Measurements from ENCODE around the gene C5orf52. TPM values are rescaled to one million over a fixed set of nuclear protein-coding genes. Genes with fewer than 3 reads are reported as not detected.
"Not testable (repeated sequence)": the region's sequence is repeated elsewhere in the genome, so short reads cannot be mapped to it uniquely, and the experiment has no call there.

C5orf52 gene
- total RNA-seq, 1 experiment from 2014 or later = not detected

- ATAC-seq; H3K4me1 Mint-ChIP-seq; CTCF ChIA-PET; POLR2A ChIA-PET; H3K4me3 Mint-ChIP-seq; H3K27ac Mint-ChIP-seq; DNase-seq (ENCODE audit: low spot score); H3K27me3 Mint-ChIP-seq (ENCODE audit: low read depth): not testable (repeated sequence)
- peaks cover 56% of the 10 kb centered on the region for H3K9me3 Mint-ChIP-seq
- H3K36me3 Mint-ChIP-seq = peaks cover 36% of the 10 kb centered on the region
Observed at GRCh38 chr5:157698674-157699073, 27.3 kb downstream of the C5orf52 start.

GRCh38 chr5:157703736-157704135, 32.4 kb downstream of the C5orf52 start:
- H3K4me1 Mint-ChIP-seq = no peaks in the 10 kb centered on the region
- peaks cover 30% of the 10 kb centered on the region for H3K9me3 Mint-ChIP-seq
- ChIA-PET POLR2A (no interaction called here), CTCF (no interaction called here)
- ATAC-seq (no peak), DNase-seq (ENCODE audit: low spot score) (no peak)
- H3K27ac Mint-ChIP-seq = no peak overlapping the region
- peaks cover 17% of the 10 kb centered on the region for H3K36me3 Mint-ChIP-seq
- H3K27me3 Mint-ChIP-seq (ENCODE audit: low read depth) = no peaks in the 10 kb centered on the region
- TF ChIP-seq NR2C2 (CRISPR knock-in tag; IDR thresholded peaks at IDR 0.05) (no peak), KAT7 (CRISPR knock-in tag; IDR thresholded peaks at IDR 0.05; ENCODE audit: borderline replicate concordance) (no peak), ZNF121 (CRISPR knock-in tag; IDR thresholded peaks at IDR 0.05) (no peak)
- TF ChIP-seq, protein P1, sequence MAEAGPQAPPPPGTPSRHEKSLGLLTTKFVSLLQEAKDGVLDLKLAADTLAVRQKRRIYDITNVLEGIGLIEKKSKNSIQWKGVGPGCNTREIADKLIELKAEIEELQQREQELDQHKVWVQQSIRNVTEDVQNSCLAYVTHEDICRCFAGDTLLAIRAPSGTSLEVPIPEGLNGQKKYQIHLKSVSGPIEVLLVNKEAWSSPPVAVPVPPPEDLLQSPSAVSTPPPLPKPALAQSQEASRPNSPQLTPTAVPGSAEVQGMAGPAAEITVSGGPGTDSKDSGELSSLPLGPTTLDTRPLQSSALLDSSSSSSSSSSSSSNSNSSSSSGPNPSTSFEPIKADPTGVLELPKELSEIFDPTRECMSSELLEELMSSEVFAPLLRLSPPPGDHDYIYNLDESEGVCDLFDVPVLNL (CRISPR knock-in tag; IDR thresholded peaks at IDR 0.05; ENCODE audit: borderline replicate concordance, low read depth) = no peak
- no peak overlapping the region for H3K4me3 Mint-ChIP-seq

DNA sequence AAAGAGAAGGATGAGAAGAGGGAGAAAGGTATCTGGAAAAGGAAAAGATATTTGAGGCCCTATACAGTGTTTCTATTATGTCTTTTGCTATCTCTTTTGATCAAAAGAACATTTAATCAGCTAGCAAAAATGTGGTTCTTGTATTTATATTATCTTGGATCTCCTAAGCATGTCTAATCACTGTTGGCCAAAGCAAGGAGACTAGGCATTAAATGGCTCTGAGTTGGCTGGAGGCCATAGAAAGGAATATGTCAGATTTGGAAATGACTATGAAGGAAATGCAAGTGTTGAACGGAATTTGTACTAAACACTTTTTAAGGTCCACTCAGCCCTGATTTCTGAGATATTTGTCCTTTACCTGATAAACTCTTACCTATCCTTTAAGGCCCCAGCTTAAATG, 37.5 kb downstream of the C5orf52 start:
- ATAC-seq (no peak), DNase-seq (ENCODE audit: low spot score) (no peak)
- CTCF ChIA-PET = interaction anchor here (1.1 kb wide), 1 partner anchor 35 kb away, joined by 3 read pairs; the partner anchor contains the start of gene LSM11
- H3K4me3 Mint-ChIP-seq = no peak overlapping the region
- H3K9me3 Mint-ChIP-seq = no peaks in the 10 kb centered on the region
- no peaks in the 10 kb centered on the region for H3K27me3 Mint-ChIP-seq (ENCODE audit: low read depth)
- H3K4me1 Mint-ChIP-seq = no peaks in the 10 kb centered on the region
- no peaks in the 10 kb centered on the region for H3K36me3 Mint-ChIP-seq
- no peak overlapping the region for H3K27ac Mint-ChIP-seq
- POLR2A ChIA-PET = no interaction called here
- TF ChIP-seq ZNF512 (CRISPR knock-in tag; IDR thresholded peaks at IDR 0.05; ENCODE audit: borderline replicate concordance) (no peak), IRF2 (CRISPR knock-in tag; IDR thresholded peaks at IDR 0.05; ENCODE audit: borderline replicate concordance, low read depth) (no peak), ELF4 (CRISPR knock-in tag; IDR thresholded peaks at IDR 0.05; ENCODE audit: low read depth) (no peak), PRRX2 (CRISPR knock-in tag; IDR thresholded peaks at IDR 0.05) (no peak), AFF4 (CRISPR knock-in tag; IDR thresholded peaks at IDR 0.05; ENCODE audit: borderline replicate concordance) (no peak), JAZF1 (CRISPR knock-in tag; IDR thresholded peaks at IDR 0.05) (no peak), NR3C1 (CRISPR knock-in tag; conservative IDR thresholded peaks at IDR 0.05; ENCODE audit: low read depth) (no peak), MXD4 (CRISPR knock-in tag; IDR thresholded peaks at IDR 0.05; ENCODE audit: borderline replicate concordance) (no peak), SMAD3 (CRISPR knock-in tag; IDR thresholded peaks at IDR 0.05; ENCODE audit: borderline replicate concordance) (no peak), ZNF416 (CRISPR knock-in tag; IDR thresholded peaks at IDR 0.05) (no peak), USF2 (CRISPR knock-in tag; IDR thresholded peaks at IDR 0.05) (no peak)
- TF ChIP-seq, protein P2, sequence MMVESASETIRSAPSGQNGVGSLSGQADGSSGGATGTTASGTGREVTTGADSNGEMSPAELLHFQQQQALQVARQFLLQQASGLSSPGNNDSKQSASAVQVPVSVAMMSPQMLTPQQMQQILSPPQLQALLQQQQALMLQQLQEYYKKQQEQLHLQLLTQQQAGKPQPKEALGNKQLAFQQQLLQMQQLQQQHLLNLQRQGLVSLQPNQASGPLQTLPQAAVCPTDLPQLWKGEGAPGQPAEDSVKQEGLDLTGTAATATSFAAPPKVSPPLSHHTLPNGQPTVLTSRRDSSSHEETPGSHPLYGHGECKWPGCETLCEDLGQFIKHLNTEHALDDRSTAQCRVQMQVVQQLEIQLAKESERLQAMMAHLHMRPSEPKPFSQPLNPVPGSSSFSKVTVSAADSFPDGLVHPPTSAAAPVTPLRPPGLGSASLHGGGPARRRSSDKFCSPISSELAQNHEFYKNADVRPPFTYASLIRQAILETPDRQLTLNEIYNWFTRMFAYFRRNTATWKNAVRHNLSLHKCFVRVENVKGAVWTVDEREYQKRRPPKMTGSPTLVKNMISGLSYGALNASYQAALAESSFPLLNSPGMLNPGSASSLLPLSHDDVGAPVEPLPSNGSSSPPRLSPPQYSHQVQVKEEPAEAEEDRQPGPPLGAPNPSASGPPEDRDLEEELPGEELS (CRISPR knock-in tag; IDR thresholded peaks at IDR 0.05) = no peak
- TF ChIP-seq, protein P3, sequence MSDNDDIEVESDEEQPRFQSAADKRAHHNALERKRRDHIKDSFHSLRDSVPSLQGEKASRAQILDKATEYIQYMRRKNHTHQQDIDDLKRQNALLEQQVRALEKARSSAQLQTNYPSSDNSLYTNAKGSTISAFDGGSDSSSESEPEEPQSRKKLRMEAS (CRISPR knock-in tag; IDR thresholded peaks at IDR 0.05) = no peak
- TF ChIP-seq, protein P4, sequence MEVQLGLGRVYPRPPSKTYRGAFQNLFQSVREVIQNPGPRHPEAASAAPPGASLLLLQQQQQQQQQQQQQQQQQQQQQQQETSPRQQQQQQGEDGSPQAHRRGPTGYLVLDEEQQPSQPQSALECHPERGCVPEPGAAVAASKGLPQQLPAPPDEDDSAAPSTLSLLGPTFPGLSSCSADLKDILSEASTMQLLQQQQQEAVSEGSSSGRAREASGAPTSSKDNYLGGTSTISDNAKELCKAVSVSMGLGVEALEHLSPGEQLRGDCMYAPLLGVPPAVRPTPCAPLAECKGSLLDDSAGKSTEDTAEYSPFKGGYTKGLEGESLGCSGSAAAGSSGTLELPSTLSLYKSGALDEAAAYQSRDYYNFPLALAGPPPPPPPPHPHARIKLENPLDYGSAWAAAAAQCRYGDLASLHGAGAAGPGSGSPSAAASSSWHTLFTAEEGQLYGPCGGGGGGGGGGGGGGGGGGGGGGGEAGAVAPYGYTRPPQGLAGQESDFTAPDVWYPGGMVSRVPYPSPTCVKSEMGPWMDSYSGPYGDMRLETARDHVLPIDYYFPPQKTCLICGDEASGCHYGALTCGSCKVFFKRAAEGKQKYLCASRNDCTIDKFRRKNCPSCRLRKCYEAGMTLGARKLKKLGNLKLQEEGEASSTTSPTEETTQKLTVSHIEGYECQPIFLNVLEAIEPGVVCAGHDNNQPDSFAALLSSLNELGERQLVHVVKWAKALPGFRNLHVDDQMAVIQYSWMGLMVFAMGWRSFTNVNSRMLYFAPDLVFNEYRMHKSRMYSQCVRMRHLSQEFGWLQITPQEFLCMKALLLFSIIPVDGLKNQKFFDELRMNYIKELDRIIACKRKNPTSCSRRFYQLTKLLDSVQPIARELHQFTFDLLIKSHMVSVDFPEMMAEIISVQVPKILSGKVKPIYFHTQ (CRISPR knock-in tag; IDR thresholded peaks at IDR 0.05) = no peak
- TF ChIP-seq, protein P5, sequence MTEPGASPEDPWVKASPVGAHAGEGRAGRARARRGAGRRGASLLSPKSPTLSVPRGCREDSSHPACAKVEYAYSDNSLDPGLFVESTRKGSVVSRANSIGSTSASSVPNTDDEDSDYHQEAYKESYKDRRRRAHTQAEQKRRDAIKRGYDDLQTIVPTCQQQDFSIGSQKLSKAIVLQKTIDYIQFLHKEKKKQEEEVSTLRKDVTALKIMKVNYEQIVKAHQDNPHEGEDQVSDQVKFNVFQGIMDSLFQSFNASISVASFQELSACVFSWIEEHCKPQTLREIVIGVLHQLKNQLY (CRISPR knock-in tag; IDR thresholded peaks at IDR 0.05) = no peak

All from WTC11 (cell line).